Trophoblast cell (in vitro differentiated cells and primary cell): ENCODE measurements around the gene PSG2.
"Not testable (repeated sequence)": the region's sequence is repeated elsewhere in the genome, so short reads cannot be mapped to it uniquely, and the experiment has no call there.

Experiments used
- DNase-seq, 2 donors: peaks; one replicate each; pipeline ENCODE4 v3.0.0-alpha.2; 2016
- H2AFZ ChIP-seq: 2 replicates; pipeline ENCODE4 v1.6.1; 2013; ENCODE audit warnings: low read length, moderate library complexity, mild to moderate bottlenecking; ENCODE audit not compliant: insufficient read depth, poor library complexity
- H2AK5ac ChIP-seq: 2 replicates; pipeline ENCODE4 v1.6.1; 2013; ENCODE audit warnings: mild to moderate bottlenecking, low read length
- H2BK120ac ChIP-seq: 2 replicates; pipeline ENCODE4 v1.6.1; 2013; ENCODE audit warnings: low read length, mild to moderate bottlenecking, moderate library complexity; ENCODE audit not compliant: insufficient read depth, poor library complexity
- H2BK12ac ChIP-seq: 2 replicates; pipeline ENCODE4 v1.6.1; 2013; ENCODE audit warnings: mild to moderate bottlenecking, low read length, moderate library complexity
- H2BK5ac ChIP-seq: 2 replicates; pipeline ENCODE4 v1.6.1; 2013; ENCODE audit warnings: low read length, low read depth, moderate library complexity, mild to moderate bottlenecking; ENCODE audit not compliant: poor library complexity
- H3K14ac ChIP-seq: 2 replicates; pipeline ENCODE4 v1.6.1; 2013; ENCODE audit warnings: mild to moderate bottlenecking, low read length
- H3K18ac ChIP-seq: 2 replicates; pipeline ENCODE4 v1.6.1; 2013; ENCODE audit warnings: mild to moderate bottlenecking, low read length
- H3K23ac ChIP-seq: 2 replicates; pipeline ENCODE4 v1.6.1; 2013; ENCODE audit warnings: low read length
- H3K27ac ChIP-seq: 2 replicates; pipeline ENCODE4 v1.5.1; 2013; ENCODE audit warnings: low read depth, mild to moderate bottlenecking, inconsistent platforms, low read length, moderate library complexity
- H3K27me3 ChIP-seq: 2 replicates; pipeline ENCODE4 v1.6.1; 2013; ENCODE audit warnings: inconsistent platforms, mild to moderate bottlenecking, low read length, moderate library complexity; ENCODE audit not compliant: insufficient read depth
- H3K36me3 ChIP-seq, 2 experiments: 1 replicate in 1 of 2; 2 replicates in 1 of 2; pipeline ENCODE4 v1.6.1; 2013; ENCODE audit warnings: low read length in 2 of 2, mild to moderate bottlenecking in 2 of 2, moderate library complexity in 1 of 2; ENCODE audit not compliant: insufficient read depth in 2 of 2, control insufficient read depth in 1 of 2
- H3K4ac ChIP-seq: 2 replicates; pipeline ENCODE4 v1.6.1; 2013; ENCODE audit warnings: low read depth, mild to moderate bottlenecking, low read length, moderate library complexity
- H3K4me1 ChIP-seq, 2 experiments: 1 replicate in 1 of 2; 2 replicates in 1 of 2; pipeline ENCODE4 v1.6.1; 2013; ENCODE audit warnings: low read length in 2 of 2, mild to moderate bottlenecking in 2 of 2, moderate library complexity in 1 of 2; ENCODE audit not compliant: insufficient read depth in 2 of 2, control insufficient read depth in 1 of 2
- H3K4me2 ChIP-seq: 2 replicates; pipeline ENCODE4 v1.6.1; 2013; ENCODE audit warnings: inconsistent platforms, mild to moderate bottlenecking, low read length, moderate library complexity
- H3K4me3 ChIP-seq: 2 replicates; pipeline ENCODE4 v1.5.1; 2013; ENCODE audit warnings: mild to moderate bottlenecking, low read depth, low read length, inconsistent platforms
- H3K79me1 ChIP-seq: one replicate; pipeline ENCODE4 v1.6.1; 2013; ENCODE audit warnings: low read length
- H3K79me2 ChIP-seq: 2 replicates; pipeline ENCODE4 v1.6.1; 2013; ENCODE audit warnings: low read length, mild to moderate bottlenecking; ENCODE audit not compliant: control insufficient read depth, insufficient read depth, poor library complexity
- H3K9ac ChIP-seq: 2 replicates; pipeline ENCODE4 v1.6.1; 2013; ENCODE audit warnings: mild to moderate bottlenecking, low read length
- H3K9me3 ChIP-seq: 2 replicates; pipeline ENCODE4 v1.6.1; 2013; ENCODE audit warnings: low read depth, mild to moderate bottlenecking, control low read depth, inconsistent platforms, low read length; ENCODE audit not compliant: insufficient read depth
- H4K12ac ChIP-seq: 2 replicates; pipeline ENCODE4 v1.6.1; 2013; ENCODE audit warnings: low read depth, mild to moderate bottlenecking, low read length, moderate library complexity
- H4K8ac ChIP-seq: 2 replicates; pipeline ENCODE4 v1.6.1; 2013; ENCODE audit warnings: low read depth, mild to moderate bottlenecking, low read length, moderate library complexity
- H4K91ac ChIP-seq: one replicate; pipeline ENCODE4 v1.6.1; 2013; ENCODE audit warnings: low read depth, mild to moderate bottlenecking, low read length, moderate library complexity
- WGBS: extraction: QIAGEN DNeasy Blood & Tissue Kit; methylation state at CpG from one replicate; pipeline ENCODE4 v1.1.7; 2013; ENCODE audit warnings: missing lambda C conversion rate; ENCODE audit not compliant: insufficient read length, insufficient coverage; ENCODE audit errors: extremely low coverage; 5-methylcytosine and 5-hydroxymethylcytosine counted together

The PSG2 gene

GRCh38 chr19:43027985-43028384 is 54.5 kb downstream of the PSG2 start:
- not testable (repeated sequence) for H3K27ac ChIP-seq, H2AFZ ChIP-seq, H2BK5ac ChIP-seq, H4K91ac ChIP-seq, H3K14ac ChIP-seq, H3K4me2 ChIP-seq, H3K18ac ChIP-seq, H3K79me2 ChIP-seq, H3K9ac ChIP-seq, H3K23ac ChIP-seq, H3K79me1 ChIP-seq, H3K4me1 ChIP-seq, H4K12ac ChIP-seq, H3K4me3 ChIP-seq, H3K36me3 ChIP-seq, H2BK120ac ChIP-seq, H2AK5ac ChIP-seq, H4K8ac ChIP-seq, H2BK12ac ChIP-seq, H3K4ac ChIP-seq, H3K27me3 ChIP-seq
- DNase-seq = peak in 1 of 2 donors; percentile 61
- no CpG with 5 or more reads among the region's 10 CpGs for WGBS
- H3K9me3 ChIP-seq = peaks cover 29% of the 10 kb centered on the region

- not testable (repeated sequence) for DNase-seq, H2BK120ac ChIP-seq, H4K91ac ChIP-seq, H3K14ac ChIP-seq, H3K4me2 ChIP-seq, H4K8ac ChIP-seq, H2AFZ ChIP-seq, H3K79me1 ChIP-seq, H3K79me2 ChIP-seq, H3K27ac ChIP-seq, H2BK12ac ChIP-seq, H3K23ac ChIP-seq, H3K4me1 ChIP-seq, H3K4me3 ChIP-seq, H3K36me3 ChIP-seq, H2AK5ac ChIP-seq, H3K27me3 ChIP-seq, H3K9ac ChIP-seq, H3K18ac ChIP-seq, H2BK5ac ChIP-seq, H4K12ac ChIP-seq, H3K4ac ChIP-seq
- no CpG with 5 or more reads among the region's 8 CpGs for whole genome bisulfite sequencing
- H3K9me3 ChIP-seq = peaks cover 27% of the 10 kb centered on the region
Measured at GRCh38 chr19:43027061-43027460, 55.4 kb downstream of the PSG2 start.

- H4K8ac ChIP-seq, H3K79me2 ChIP-seq, H2AK5ac ChIP-seq, H3K4ac ChIP-seq, H3K27ac ChIP-seq, H3K79me1 ChIP-seq, H3K9ac ChIP-seq, H3K36me3 ChIP-seq, DNase-seq, H4K91ac ChIP-seq, H3K14ac ChIP-seq, H2AFZ ChIP-seq, H3K27me3 ChIP-seq, H2BK120ac ChIP-seq, H3K18ac ChIP-seq, H3K4me2 ChIP-seq, H4K12ac ChIP-seq, H3K23ac ChIP-seq, H2BK12ac ChIP-seq, H3K4me3 ChIP-seq, H2BK5ac ChIP-seq, H3K4me1 ChIP-seq: not testable (repeated sequence)
- H3K9me3 ChIP-seq = peaks cover 27% of the 10 kb centered on the region
- WGBS = no CpG with 5 or more reads among the region's 6 CpGs
Measured at GRCh38 chr19:43026369-43026768, 56.1 kb downstream of the PSG2 start, which contains the start of gene PSG11. Gene PSG11 (minus strand): TSS chr19:43026469. CDS start chr19:43026372, 97 bp downstream.

GRCh38 chr19:43022098-43022497 is 60.4 kb downstream of the PSG2 start:
- H4K12ac ChIP-seq = not testable (repeated sequence)
- WGBS = no CpG with 5 or more reads among the region's 4 CpGs

More at GRCh38 chr19:43022098-43022497, 60.4 kb downstream of the PSG2 start:
- not testable (repeated sequence) for H4K8ac ChIP-seq, H3K79me1 ChIP-seq, H3K4me3 ChIP-seq, H3K27me3 ChIP-seq, H3K79me2 ChIP-seq, H3K4ac ChIP-seq, H2BK12ac ChIP-seq, H2AFZ ChIP-seq, H3K18ac ChIP-seq, H3K27ac ChIP-seq, H3K4me2 ChIP-seq, H3K23ac ChIP-seq, H3K36me3 ChIP-seq, H4K91ac ChIP-seq, H2BK5ac ChIP-seq, H3K4me1 ChIP-seq, H2AK5ac ChIP-seq, H2BK120ac ChIP-seq, H3K14ac ChIP-seq, H3K9ac ChIP-seq
- H3K9me3 ChIP-seq = peaks cover 20% of the 10 kb centered on the region
- DNase-seq = peak; percentile 80 to 86
